Sigmoid colon (tissue), 4 donors: ENCODE data around the gene RELN.

Source experiments
- POLR2AphosphoS5 ChIP-seq, 4 donors: sonication (generic); formaldehyde crosslinking; IDR thresholded peaks; one replicate each; pipeline ENCODE4 v1.6.1; 2017; ENCODE audit warnings: antibody characterized with exemption in 4 of 4
- TF ChIP-seq, protein P1 (sequence below), 4 experiments: fragments of 450-650 bp in 3 of 4; fragments of 200-600 bp in 1 of 4; IDR thresholded peaks; one replicate each; pipeline ENCODE4 v1.5.1; 2016 to 2019; ENCODE audit warnings: antibody characterized with exemption in 4 of 4, mild to moderate bottlenecking in 3 of 4, moderate library complexity in 2 of 4

DNA sequence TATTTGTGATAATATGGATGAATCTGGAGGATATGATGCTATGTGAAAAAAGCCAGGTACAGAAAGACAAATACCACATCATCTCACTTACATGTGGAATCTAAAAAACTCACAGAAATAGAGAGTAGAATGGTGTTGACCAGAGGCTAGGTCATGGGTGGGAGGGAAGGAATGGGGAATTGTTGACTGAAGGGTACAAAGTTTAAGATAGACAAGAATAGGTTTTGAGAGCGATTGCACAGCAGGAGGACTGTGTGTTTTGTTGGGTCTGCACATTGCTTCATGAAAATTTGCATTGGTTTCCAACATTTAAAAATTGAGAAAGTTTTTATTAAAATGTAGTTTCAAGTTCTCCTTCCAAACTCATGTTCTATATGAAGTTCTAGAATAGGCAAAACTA, 551.8 kb downstream of the RELN start:
- TF ChIP-seq, protein P1, sequence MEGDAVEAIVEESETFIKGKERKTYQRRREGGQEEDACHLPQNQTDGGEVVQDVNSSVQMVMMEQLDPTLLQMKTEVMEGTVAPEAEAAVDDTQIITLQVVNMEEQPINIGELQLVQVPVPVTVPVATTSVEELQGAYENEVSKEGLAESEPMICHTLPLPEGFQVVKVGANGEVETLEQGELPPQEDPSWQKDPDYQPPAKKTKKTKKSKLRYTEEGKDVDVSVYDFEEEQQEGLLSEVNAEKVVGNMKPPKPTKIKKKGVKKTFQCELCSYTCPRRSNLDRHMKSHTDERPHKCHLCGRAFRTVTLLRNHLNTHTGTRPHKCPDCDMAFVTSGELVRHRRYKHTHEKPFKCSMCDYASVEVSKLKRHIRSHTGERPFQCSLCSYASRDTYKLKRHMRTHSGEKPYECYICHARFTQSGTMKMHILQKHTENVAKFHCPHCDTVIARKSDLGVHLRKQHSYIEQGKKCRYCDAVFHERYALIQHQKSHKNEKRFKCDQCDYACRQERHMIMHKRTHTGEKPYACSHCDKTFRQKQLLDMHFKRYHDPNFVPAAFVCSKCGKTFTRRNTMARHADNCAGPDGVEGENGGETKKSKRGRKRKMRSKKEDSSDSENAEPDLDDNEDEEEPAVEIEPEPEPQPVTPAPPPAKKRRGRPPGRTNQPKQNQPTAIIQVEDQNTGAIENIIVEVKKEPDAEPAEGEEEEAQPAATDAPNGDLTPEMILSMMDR (IDR thresholded peaks at IDR 0.05), result no peak
- TF ChIP-seq POLR2AphosphoS5 (IDR thresholded peaks at IDR 0.05), result no peak
